Sigmoid colon (tissue), 7 donors: ENCODE results near the gene FHAD1. TPM values are rescaled to one million over a fixed set of nuclear protein-coding genes. Genes with fewer than 3 reads are reported as not detected.

Experiments used
- DNase-seq: peaks from one replicate; pipeline ENCODE4 v3.0.0-alpha.2; 2019
- H3K27ac ChIP-seq, 4 donors: fragments of 200-600 bp; sonication (generic); one replicate each; pipeline ENCODE4 v1.5.1; 2016 to 2019; ENCODE audit warnings: mild to moderate bottlenecking in 1 of 4
- H3K27me3 ChIP-seq, 3 donors: fragments of 200-600 bp; sonication (generic); one replicate each; pipeline ENCODE4 v1.5.1; 2019; ENCODE audit warnings: mild to moderate bottlenecking in 1 of 3
- H3K36me3 ChIP-seq, 4 donors: fragments of 200-600 bp; sonication (generic); one replicate each; pipeline ENCODE4 v1.5.1; 2016 to 2019
- H3K4me1 ChIP-seq, 4 donors: fragments of 200-600 bp; sonication (generic); one replicate each; pipeline ENCODE4 v1.5.1; 2017 to 2019
- H3K4me3 ChIP-seq, 4 donors: fragments of 200-600 bp; sonication (generic); one replicate each; pipeline ENCODE4 v1.5.1; 2017 to 2019; ENCODE audit warnings: mild to moderate bottlenecking in 2 of 4, moderate library complexity in 1 of 4
- H3K9me3 ChIP-seq, 4 donors: fragments of 200-600 bp in 3 of 4; sonication (generic) in 3 of 4; one replicate each; pipeline versions ENCODE4 v1.5.1 to v1.6.1; 2013 to 2019
- CTCF ChIP-seq, 4 experiments: fragments of 450-650 bp in 3 of 4; fragments of 200-600 bp in 1 of 4; IDR thresholded peaks; one replicate each; pipeline ENCODE4 v1.5.1; 2016 to 2019; ENCODE audit warnings: antibody characterized with exemption in 4 of 4, mild to moderate bottlenecking in 3 of 4, moderate library complexity in 2 of 4
- EP300 ChIP-seq, 4 donors: sonication (generic); formaldehyde crosslinking; IDR thresholded peaks; one replicate each; pipeline ENCODE4 v1.6.1; 2017; ENCODE audit warnings: antibody characterized with exemption in 4 of 4
- POLR2A ChIP-seq, 2 donors: fragments of 450-650 bp; IDR thresholded peaks; one replicate each; pipeline ENCODE4 v1.6.1; 2016; ENCODE audit warnings: antibody characterized with exemption in 2 of 2, mild to moderate bottlenecking in 2 of 2, moderate library complexity in 2 of 2
- POLR2AphosphoS5 ChIP-seq, 4 donors: sonication (generic); formaldehyde crosslinking; IDR thresholded peaks; one replicate each; pipeline ENCODE4 v1.6.1; 2017; ENCODE audit warnings: antibody characterized with exemption in 4 of 4
- WGBS, 2 donors: extraction: QIAGEN DNeasy Blood & Tissue Kit; methylation state at CpG; one replicate each; pipeline ENCODE4 v1.1.7; 2013; 5-methylcytosine and 5-hydroxymethylcytosine counted together
- intact Hi-C: fragments of 100-400 bp; cut with DNase I; formaldehyde crosslinking; loops from one replicate; pipeline ENCODE4 v1.15.1; 2023
- polyA plus RNA-seq, 3 donors: library from polyadenylated mRNA; stranded (reverse); fragments of 200-250 nt; gene quantifications; one replicate each; pipeline ENCODE4 v1.2.3, GENCODE V29; 2013
- total RNA-seq, 4 donors: library from RNA; depleted of rRNA; stranded (reverse); fragments of >200 nt; gene quantifications; one replicate each; pipeline ENCODE4 v1.1.0, GENCODE V29; 2016
- donor health status: healthy with polysubstance abuse.
- donor health status: Bipolar disorder and iron deficiency.
- donor health status: healthy.

FHAD1 gene
- total and polyA plus RNA-seq, 7 donors, result 0.27 to 1.8 (median 0.92) TPM; not detected in 2

- H3K36me3 ChIP-seq, result no peaks in the 10 kb centered on the region
- no peaks in the 10 kb centered on the region for H3K27me3 ChIP-seq
- WGBS, 2 donors, result 79 to 88% methylated on average over 8 of the region's 8 CpGs
- no peak for DNase-seq
- intact Hi-C loops, result no loop called here
- TF ChIP-seq POLR2AphosphoS5 (IDR thresholded peaks at IDR 0.05) (no peak), EP300 (IDR thresholded peaks at IDR 0.05) (no peak), POLR2A (IDR thresholded peaks at IDR 0.05) (no peak), CTCF (IDR thresholded peaks at IDR 0.05) (no peak)
- H3K4me3 ChIP-seq, result no peak overlapping the region
- H3K27ac ChIP-seq, result no peak overlapping the region
- no peaks in the 10 kb centered on the region for H3K4me1 ChIP-seq
- H3K9me3 ChIP-seq, result no peaks in the 10 kb centered on the region
Measured at GRCh38 chr1:15357612-15358207, 110.7 kb downstream of the FHAD1 start.

- no peaks in the 10 kb centered on the region for H3K4me1 ChIP-seq
- TF ChIP-seq POLR2AphosphoS5 (IDR thresholded peaks at IDR 0.05), result no peak
- TF ChIP-seq EP300 (IDR thresholded peaks at IDR 0.05), result no peak
- intact Hi-C loops, result no loop called here
- no peak for DNase-seq
- no peaks in the 10 kb centered on the region for H3K36me3 ChIP-seq
- no peaks in the 10 kb centered on the region for H3K9me3 ChIP-seq
- WGBS, 2 donors, result 58 to 82% methylated on average over 20 of the region's 20 CpGs
- H3K27me3 ChIP-seq, result no peaks in the 10 kb centered on the region
- no peak overlapping the region for H3K27ac ChIP-seq
- H3K4me3 ChIP-seq, result no peak overlapping the region
Measured at GRCh38 chr1:15358565-15359133, 111.6 kb downstream of the FHAD1 start.

- Histone ChIP-seq H3K27me3 (no peaks in the 10 kb centered on the region), H3K9me3 (no peaks in the 10 kb centered on the region), H3K4me1 (no peaks in the 10 kb centered on the region), H3K36me3 (no peaks in the 10 kb centered on the region), H3K27ac (no peak overlapping the region), H3K4me3 (no peak overlapping the region)
- TF ChIP-seq POLR2AphosphoS5 (IDR thresholded peaks at IDR 0.05), result no peak
- TF ChIP-seq POLR2A (IDR thresholded peaks at IDR 0.05), result no peak
- TF ChIP-seq EP300 (IDR thresholded peaks at IDR 0.05), result no peak
- TF ChIP-seq CTCF (IDR thresholded peaks at IDR 0.05), result no peak
- no peak for DNase-seq
- intact Hi-C loops, result no loop called here
- WGBS, 2 donors, result 93 to 94% methylated on average over 14 of the region's 14 CpGs
Measured at GRCh38 chr1:15360700-15361099, 113.7 kb downstream of the FHAD1 start.

GRCh38 chr1:15362096-15362736 lies 115.2 kb downstream of the FHAD1 start:
- WGBS, 2 donors, result 93% methylated on average over 13 of the region's 13 CpGs
- DNase-seq, result no peak
- no peak overlapping the region for H3K27ac ChIP-seq

More at GRCh38 chr1:15362096-15362736, 115.2 kb downstream of the FHAD1 start:
- no peak for TF ChIP-seq EP300 (IDR thresholded peaks at IDR 0.05)
- no peak for TF ChIP-seq CTCF (IDR thresholded peaks at IDR 0.05)
- TF ChIP-seq POLR2A (IDR thresholded peaks at IDR 0.05), result no peak
- TF ChIP-seq POLR2AphosphoS5 (IDR thresholded peaks at IDR 0.05), result no peak
- Histone ChIP-seq H3K36me3 (no peaks in the 10 kb centered on the region), H3K4me3 (no peak overlapping the region), H3K4me1 (no peaks in the 10 kb centered on the region), H3K9me3 (no peaks in the 10 kb centered on the region), H3K27me3 (no peaks in the 10 kb centered on the region)
- intact Hi-C loops, result no loop called here
